ENCODE results near the gene GPALPP1. TPM values are rescaled to one million over a fixed set of nuclear protein-coding genes. Genes with fewer than 3 reads are reported as not detected.

The GPALPP1 gene
- total RNA-seq, 4 donors from 2014 or later, result 12.1 to 30.3 (median 22.0) TPM

DNA sequence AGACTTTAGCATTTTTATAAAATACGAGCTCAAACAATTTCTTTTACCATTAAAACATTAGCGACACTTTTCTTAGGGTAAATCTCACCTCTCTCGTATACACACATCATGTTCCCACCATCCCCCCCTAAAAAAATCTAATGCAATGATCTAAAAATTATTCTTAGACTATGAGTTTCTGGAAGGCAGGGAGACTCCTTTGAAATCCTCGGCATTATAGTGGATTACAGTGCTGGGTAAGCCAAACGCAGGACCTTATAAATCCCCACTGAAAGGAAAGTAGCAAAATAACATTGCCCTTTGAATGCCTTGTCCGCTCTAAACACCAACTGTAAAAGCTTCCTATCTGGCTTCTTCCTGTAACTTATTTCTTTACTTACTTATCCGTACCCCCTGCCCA lies 35.1 kb upstream of the GPALPP1 start:
- H3K36me3 ChIP-seq, result no peaks in the 10 kb centered on the region
- 97% methylated on average over 7 of the region's 7 CpGs for WGBS, 2 donors (ENCODE audit: low coverage in 1 of 2)
- H3K27ac ChIP-seq, result no peak overlapping the region
- H3K4me1 ChIP-seq, result no peaks in the 10 kb centered on the region
- in situ Hi-C loops (cut with MboI; ENCODE audit: low pct_ligation_motif_present in 1 of 4, low pct_unique_long_range_greater_than_20kb in 1 of 4, low sequenced_read_pairs in 3 of 4), result loop anchor here (25.0 kb wide), 2 partner anchors 467 to 1042 kb away; no protein-coding TSS in a partner anchor
- no peak overlapping the region for H3K4me3 ChIP-seq
- no peak for DNase-seq
- TF ChIP-seq POLR2AphosphoS5 (IDR thresholded peaks at IDR 0.05), result no peak
- no peak for TF ChIP-seq CTCF (IDR thresholded peaks at IDR 0.05)
- TF ChIP-seq EP300 (IDR thresholded peaks at IDR 0.05; ENCODE audit: low read depth), result no peak
- TF ChIP-seq POLR2A (IDR thresholded peaks at IDR 0.05), result no peak
- no peaks in the 10 kb centered on the region for H3K27me3 ChIP-seq
- H3K9me3 ChIP-seq, result no peaks in the 10 kb centered on the region
- intact Hi-C loops (cut with DNase I; ENCODE audit: low total_unique reads), result no loop called here

GRCh38 chr13:44955406-44955805 lies 33.9 kb upstream of the GPALPP1 start:
- no peak for DNase-seq
- no peak overlapping the region for H3K27ac ChIP-seq

GRCh38 chr13:44961997-44962396 lies 27.3 kb upstream of the GPALPP1 start:
- intact Hi-C loops (cut with DNase I; ENCODE audit: low total_unique reads), result loop anchor here (10.0 kb wide), 1 partner anchor 1077 kb away; no protein-coding TSS in a partner anchor

More at GRCh38 chr13:44955406-44955805, 33.9 kb upstream of the GPALPP1 start:
- intact Hi-C loops (cut with DNase I; ENCODE audit: low total_unique reads), result no loop called here
- TF ChIP-seq POLR2AphosphoS5 (IDR thresholded peaks at IDR 0.05), result no peak
- TF ChIP-seq CTCF (IDR thresholded peaks at IDR 0.05), result no peak
- TF ChIP-seq EP300 (IDR thresholded peaks at IDR 0.05; ENCODE audit: low read depth), result no peak
- no peak for TF ChIP-seq POLR2A (IDR thresholded peaks at IDR 0.05)
- in situ Hi-C loops (cut with MboI; ENCODE audit: low pct_ligation_motif_present in 1 of 4, low pct_unique_long_range_greater_than_20kb in 1 of 4, low sequenced_read_pairs in 3 of 4), result loop anchor here (25.0 kb wide), 2 partner anchors 468 to 1043 kb away; no protein-coding TSS in a partner anchor
- no peak overlapping the region for H3K4me3 ChIP-seq
- no peaks in the 10 kb centered on the region for H3K27me3 ChIP-seq
- H3K9me3 ChIP-seq, result no peaks in the 10 kb centered on the region
- H3K36me3 ChIP-seq, result no peaks in the 10 kb centered on the region
- 64 to 72% methylated on average over 2 to 3 of the region's 3 CpGs for WGBS, 2 donors (ENCODE audit: low coverage in 1 of 2)
- no peaks in the 10 kb centered on the region for H3K4me1 ChIP-seq

More at GRCh38 chr13:44961997-44962396, 27.3 kb upstream of the GPALPP1 start:
- Histone ChIP-seq H3K36me3 (peaks cover 1 to 35% (median 13%) of the 10 kb centered on the region in 4 donors), H3K27ac (no peak overlapping the region), H3K27me3 (no peaks in the 10 kb centered on the region), H3K4me3 (no peak overlapping the region), H3K4me1 (peaks cover 0 to 1% (median 0%) of the 10 kb centered on the region in 4 donors), H3K9me3 (peaks cover 0 to 5% of the 10 kb centered on the region in 2 donors)
- no peak for DNase-seq
- WGBS, 2 donors (ENCODE audit: low coverage in 1 of 2), result 92 to 98% methylated on average over 2 of the region's 2 CpGs
- TF ChIP-seq EP300 (IDR thresholded peaks at IDR 0.05; ENCODE audit: low read depth) (no peak), POLR2A (IDR thresholded peaks at IDR 0.05) (no peak), POLR2AphosphoS5 (IDR thresholded peaks at IDR 0.05) (no peak), CTCF (IDR thresholded peaks at IDR 0.05) (no peak)
- in situ Hi-C loops (cut with MboI; ENCODE audit: low pct_ligation_motif_present in 1 of 4, low pct_unique_long_range_greater_than_20kb in 1 of 4, low sequenced_read_pairs in 3 of 4), result loop anchor here (10.0 to 25.0 kb wide), 3 partner anchors 475 to 1050 kb away; no protein-coding TSS in a partner anchor

Data from transverse colon (tissue), 4 donors.